Measurements from ENCODE around the gene CEMIP. TPM values are rescaled to one million over a fixed set of nuclear protein-coding genes. Genes with fewer than 3 reads are reported as not detected.

Gene CEMIP
- total and polyA plus RNA-seq, 2 of the 4 experiments (the other 2 are of a cell fraction), result 63.8 to 78.0 TPM

GRCh38 chr15:80951941-80952340 is 172.8 kb downstream of the CEMIP start:
- no peak overlapping the region for H4K5ac ChIP-seq (ENCODE audit: low read depth, low read length)
- intact Hi-C loops (cut with micrococcal nuclease) (no loop called here), in situ Hi-C loops (cut with MboI; ENCODE audit: low sequenced_read_pairs) (no loop called here), dilution Hi-C loops (cut with HindIII; ENCODE audit: low sequenced_read_pairs, unreplicated experiment) (no loop called here)
- no peak overlapping the region for H2BK20ac ChIP-seq (ENCODE audit: low read depth, low read length)
- WGBS, 2 experiments (ENCODE audit: extremely low coverage in 2 of 2, insufficient read length in 1 of 2), result no CpG with 5 or more reads among the region's 5 CpGs
- no peak overlapping the region for H3K4me2 ChIP-seq (ENCODE audit: low read depth, low read length)
- CTCF ChIA-PET, result interaction anchor here (0.6 to 1.4 kb wide), 2 partner anchors 18 to 384 kb away, joined by 3 read pairs; no protein-coding TSS in a partner anchor
- peak overlapping the region; percentile 12 for H2AK9ac ChIP-seq (replicated peaks; ENCODE audit: low read depth, low read length, poor library complexity)
- H4K8ac ChIP-seq (ENCODE audit: low read depth in 2 of 2, low read length in 2 of 2), result no peak overlapping the region
- no peaks in the 10 kb centered on the region for H3K27me3 ChIP-seq (ENCODE audit: control insufficient read depth, insufficient read depth, low read length)
- H3K56ac ChIP-seq (ENCODE audit: extremely low read depth, insufficient read depth, low read length), result no peak overlapping the region
- no peak for TF ChIP-seq CHD1 (IDR thresholded peaks at IDR 0.05; ENCODE audit: low read depth, low read length)
- no peak for TF ChIP-seq SMC3 (IDR thresholded peaks at IDR 0.05; ENCODE audit: low read depth, low read length)
- no peak for TF ChIP-seq MAFK (IDR thresholded peaks at IDR 0.05; ENCODE audit: low read depth, low read length)
- TF ChIP-seq CEBPB (IDR thresholded peaks at IDR 0.05; ENCODE audit: low read depth, low read length), result no peak
- no peak for TF ChIP-seq RAD21 (IDR thresholded peaks at IDR 0.05; ENCODE audit: low read length)
- no peak for TF ChIP-seq MAZ (IDR thresholded peaks at IDR 0.05; ENCODE audit: borderline replicate concordance, low read depth, low read length)
- no peak for TF ChIP-seq CTCF (conservative IDR thresholded peaks at IDR 0.05; ENCODE audit: low read depth, low read length)
- TF ChIP-seq ELK1 (IDR thresholded peaks at IDR 0.05; ENCODE audit: borderline replicate concordance, low read depth, low read length), result no peak
- TF ChIP-seq MXI1 (IDR thresholded peaks at IDR 0.05; ENCODE audit: borderline replicate concordance, low read depth, low read length), result no peak
- TF ChIP-seq BHLHE40 (IDR thresholded peaks at IDR 0.05; ENCODE audit: low read depth, low read length), result no peak
- no peak for TF ChIP-seq USF2 (IDR thresholded peaks at IDR 0.05; ENCODE audit: low read depth, low read length)
- TF ChIP-seq RFX5 (IDR thresholded peaks at IDR 0.05; ENCODE audit: low read depth, low read length), result no peak
- no peak for TF ChIP-seq NFE2L2 (IDR thresholded peaks at IDR 0.05; ENCODE audit: low read depth, low read length)
- no peak for TF ChIP-seq FOS (IDR thresholded peaks at IDR 0.05; ENCODE audit: low read depth, low read length)
- TF ChIP-seq RCOR1 (IDR thresholded peaks at IDR 0.05; ENCODE audit: insufficient replicate concordance, low read length), result no peak
- no peak for TF ChIP-seq POLR2A (IDR thresholded peaks at IDR 0.05; ENCODE audit: low read depth, low read length)
- no peak overlapping the region for H2BK15ac ChIP-seq (ENCODE audit: low read depth, low read length)
- H2BK120ac ChIP-seq (ENCODE audit: low read depth, low read length), result no peak overlapping the region
- no peak overlapping the region for H4K91ac ChIP-seq (ENCODE audit: insufficient read depth, low read depth, low read length)
- POLR2A ChIA-PET (ENCODE audit: unreplicated experiment), result no interaction called here
- no peak overlapping the region for H3K9ac ChIP-seq (ENCODE audit: low read depth, low read length)
- H3K18ac ChIP-seq (ENCODE audit: low read depth, low read length), result no peak overlapping the region
- no peak overlapping the region for H3K14ac ChIP-seq (replicated peaks; ENCODE audit: low read depth, low read length)
- H3K9me3 ChIP-seq (ENCODE audit: control insufficient read depth, insufficient read depth, low read length), result no peaks in the 10 kb centered on the region
- peaks cover 23% of the 10 kb centered on the region for H3K9me1 ChIP-seq (ENCODE audit: insufficient read depth, low read length)
- BruUV-seq (replicated peaks), result no TSS peak
- DNase-seq (no peak), ATAC-seq (ENCODE audit: low read depth) (no peak)
- H3K23ac ChIP-seq (ENCODE audit: low read depth, low read length), result no peak overlapping the region
- no peaks in the 10 kb centered on the region for H3K79me1 ChIP-seq (ENCODE audit: low read depth in 1 of 2, low read length in 2 of 2)
- H3K4ac ChIP-seq (ENCODE audit: low read depth, low read length), result no peak overlapping the region
- peaks cover 58% of the 10 kb centered on the region for H4K20me1 ChIP-seq (ENCODE audit: insufficient read depth, low read length)
- H2AK5ac ChIP-seq (ENCODE audit: low read depth, low read length), result no peak overlapping the region
- no peak overlapping the region for H2BK5ac ChIP-seq (ENCODE audit: low read depth, low read length, poor library complexity, severe bottlenecking)
- no peak overlapping the region for H3K27ac ChIP-seq (ENCODE audit: insufficient read depth, low read length)
- no peak overlapping the region for H3K4me3 ChIP-seq (ENCODE audit: insufficient read depth, low read depth, low read length)
- H3K36me3 ChIP-seq (ENCODE audit: control insufficient read depth, insufficient read depth, low read length), result peaks cover 48% of the 10 kb centered on the region
- peaks cover 9% of the 10 kb centered on the region for H3K4me1 ChIP-seq (ENCODE audit: control insufficient read depth, insufficient read depth, low read length)
- no peak overlapping the region for H2AFZ ChIP-seq (replicated peaks; ENCODE audit: low read length, poor library complexity)

Data from IMR-90 (cell line).